Femur (tissue), 1 donor: ENCODE results near the gene SELENOM.
"Not testable (repeated sequence)": the region's sequence is repeated elsewhere in the genome, so short reads cannot be mapped to it uniquely, and the experiment has no call there.

Experiments
- DNase-seq: peaks from one replicate; pipeline ENCODE4 v3.0.0-alpha.2; 2017

The SELENOM gene

DNA sequence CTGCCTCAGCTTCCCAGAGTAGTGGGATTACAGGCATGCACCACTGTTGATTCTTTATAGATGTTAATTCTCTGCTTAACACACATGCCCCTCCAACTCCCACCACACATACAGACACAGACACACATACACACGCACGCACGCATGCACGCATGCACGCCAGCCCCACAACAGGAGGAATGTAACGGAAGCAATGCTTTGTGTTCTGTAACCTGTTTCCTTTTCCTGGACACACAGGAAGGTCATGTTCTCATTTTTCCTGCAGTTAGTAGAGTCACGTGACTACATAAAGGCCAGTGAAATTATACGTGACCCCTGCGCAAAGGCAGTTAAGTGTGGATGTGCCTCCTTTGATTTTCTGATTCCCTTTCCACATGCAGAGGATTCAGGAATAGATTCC lies 34.2 kb downstream of the SELENOM start:
- DNase-seq, result not testable (repeated sequence)

DNA sequence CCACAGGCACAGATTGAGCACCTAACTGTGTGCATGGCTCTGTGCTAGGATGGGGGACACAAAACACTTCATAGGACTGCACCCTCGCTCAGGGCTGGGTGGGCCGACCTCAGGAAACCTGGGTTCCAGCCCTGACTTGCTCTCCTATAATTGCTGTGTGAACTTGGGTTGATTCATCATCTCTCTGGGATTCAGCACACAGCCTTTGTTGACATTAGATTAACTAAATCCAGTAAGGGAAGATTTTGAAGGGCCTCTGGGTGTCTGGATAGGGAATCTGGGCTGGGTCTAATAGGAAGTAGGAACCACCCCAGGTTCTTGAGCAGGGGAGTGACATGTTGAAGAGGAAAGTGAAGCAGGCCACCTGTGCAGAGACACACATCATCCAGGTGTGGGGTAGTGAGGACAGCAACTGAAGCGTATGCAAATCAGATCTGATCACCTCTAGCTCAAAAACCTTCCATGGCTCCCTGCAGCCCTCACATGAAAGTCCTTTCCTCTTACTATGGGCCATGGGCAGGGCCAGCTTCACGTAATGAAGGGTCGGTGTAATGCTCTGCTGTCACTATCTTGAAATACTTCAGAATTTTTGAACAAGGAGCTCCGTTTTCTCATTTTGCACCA lies 37.6 kb downstream of the SELENOM start:
- not testable (repeated sequence) for DNase-seq

DNA sequence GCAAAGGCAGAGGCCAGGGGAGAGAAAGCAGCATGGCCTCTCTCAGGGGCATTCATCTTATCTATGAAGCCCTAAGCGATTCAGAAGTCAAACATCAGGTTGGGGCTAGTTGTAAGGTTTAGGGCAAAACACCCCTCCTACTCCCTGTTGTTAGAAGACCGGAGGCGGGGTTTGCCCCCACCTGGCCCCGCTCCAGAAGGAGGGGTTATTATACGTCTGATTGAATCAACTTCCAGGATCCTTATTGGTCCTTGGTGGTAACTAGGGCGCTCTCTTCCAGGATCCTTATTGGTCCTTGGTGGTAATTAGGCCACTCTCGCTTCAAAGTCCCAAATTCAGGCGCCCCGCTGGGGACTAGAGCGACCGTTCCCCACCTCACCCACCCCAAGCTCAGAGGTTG lies 38.4 kb downstream of the SELENOM start:
- DNase-seq, result no peak

DNA sequence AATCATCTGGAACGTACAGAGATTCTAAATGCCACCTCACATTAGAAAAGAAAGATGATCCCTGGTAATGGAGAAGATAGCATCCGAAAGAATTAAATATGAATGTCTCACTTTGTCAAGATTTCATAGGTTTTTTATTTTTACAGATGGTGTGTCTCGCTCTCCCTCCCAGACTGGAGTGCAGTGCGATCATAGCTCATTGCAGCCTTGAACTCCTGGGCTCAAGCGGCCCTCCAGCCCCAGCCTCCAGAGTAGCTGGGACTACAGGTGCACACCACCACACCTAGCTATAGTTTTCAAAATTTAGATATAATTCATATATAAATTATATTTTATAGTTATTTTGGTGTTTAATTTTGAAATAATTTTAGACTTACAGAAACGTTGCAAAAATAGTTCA lies 43.0 kb downstream of the SELENOM start:
- DNase-seq, result no peak

DNA sequence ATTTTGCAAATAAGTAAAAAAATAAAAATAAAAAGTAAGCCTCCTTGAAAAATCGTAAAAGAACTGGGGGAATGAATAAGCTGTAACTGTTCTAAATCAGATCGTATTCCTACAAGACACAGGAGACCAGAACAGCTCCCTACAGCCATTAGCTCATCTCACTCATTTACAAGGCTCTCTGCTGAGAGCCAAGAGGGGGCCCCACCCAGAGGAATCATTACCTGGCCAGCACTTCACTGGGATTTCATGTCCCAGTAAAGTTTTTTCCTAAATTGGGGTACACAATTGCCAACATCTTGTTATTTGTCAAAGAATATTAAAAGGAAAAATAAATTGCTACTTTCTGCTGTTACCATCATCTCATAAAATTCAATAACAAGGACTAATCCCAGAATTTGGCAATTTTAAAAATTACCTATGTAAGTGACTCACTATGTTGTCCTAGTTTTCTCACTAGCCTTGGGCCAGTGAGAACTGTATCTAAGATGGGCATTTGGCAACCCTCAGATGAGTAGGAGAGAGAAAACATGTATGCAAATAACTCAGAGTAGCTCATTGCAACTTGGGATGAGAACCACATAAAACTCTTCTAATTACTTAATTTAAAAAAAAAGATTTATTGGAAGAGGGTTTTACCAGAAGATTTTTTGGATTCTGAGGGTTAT lies 44.7 kb downstream of the SELENOM start:
- no peak for DNase-seq

DNA sequence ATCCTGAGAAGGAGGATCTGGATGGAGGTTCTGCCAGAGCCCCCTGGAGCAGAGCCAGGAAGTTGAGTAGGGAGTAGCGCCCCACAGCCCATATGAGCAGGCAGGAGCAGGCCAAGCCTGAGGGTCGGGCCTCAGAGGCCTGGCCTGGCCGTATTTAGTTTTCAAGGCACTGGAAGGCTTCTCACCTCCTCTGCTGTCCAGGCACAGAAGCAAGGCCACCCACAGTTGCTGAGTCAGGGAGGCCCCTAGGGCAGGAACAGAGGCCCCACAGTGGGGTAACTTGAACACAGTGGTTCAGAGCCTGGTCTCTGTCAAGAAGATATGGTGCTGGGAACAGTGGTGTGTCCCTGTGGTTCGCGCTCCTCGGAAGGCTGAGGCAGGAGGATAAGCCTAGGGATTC lies 47.7 kb downstream of the SELENOM start:
- DNase-seq, result peak; percentile 37

DNA sequence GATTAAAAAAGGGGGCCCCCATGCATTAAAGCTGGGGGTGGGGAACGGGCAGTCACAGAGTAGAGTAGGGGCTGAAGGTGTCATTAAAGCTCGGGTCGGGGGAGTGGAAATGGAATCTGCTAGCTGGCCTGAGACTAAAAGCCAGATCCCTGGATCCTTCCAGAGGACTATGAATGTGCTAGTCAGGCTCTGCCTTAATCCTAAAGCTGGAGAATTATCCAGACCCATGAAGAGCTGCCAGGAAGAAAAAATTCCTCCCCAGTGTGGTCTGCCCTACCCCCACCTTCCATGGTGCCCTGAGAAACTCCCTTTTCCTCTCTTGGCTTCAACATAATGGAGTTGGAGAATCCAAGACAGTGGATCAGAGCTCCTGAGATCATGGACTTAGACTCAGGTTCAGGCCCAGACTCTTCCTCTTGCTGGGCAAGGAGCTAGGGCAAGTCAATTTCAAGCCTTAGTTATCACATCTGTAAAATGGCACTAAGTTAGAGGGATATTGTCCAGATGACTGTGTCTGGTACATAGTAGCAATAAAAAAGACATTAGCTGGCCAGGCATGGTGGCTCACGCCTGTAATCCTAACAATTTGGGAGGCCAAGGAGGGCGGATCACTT lies 50.3 kb downstream of the SELENOM start:
- no peak for DNase-seq

DNA sequence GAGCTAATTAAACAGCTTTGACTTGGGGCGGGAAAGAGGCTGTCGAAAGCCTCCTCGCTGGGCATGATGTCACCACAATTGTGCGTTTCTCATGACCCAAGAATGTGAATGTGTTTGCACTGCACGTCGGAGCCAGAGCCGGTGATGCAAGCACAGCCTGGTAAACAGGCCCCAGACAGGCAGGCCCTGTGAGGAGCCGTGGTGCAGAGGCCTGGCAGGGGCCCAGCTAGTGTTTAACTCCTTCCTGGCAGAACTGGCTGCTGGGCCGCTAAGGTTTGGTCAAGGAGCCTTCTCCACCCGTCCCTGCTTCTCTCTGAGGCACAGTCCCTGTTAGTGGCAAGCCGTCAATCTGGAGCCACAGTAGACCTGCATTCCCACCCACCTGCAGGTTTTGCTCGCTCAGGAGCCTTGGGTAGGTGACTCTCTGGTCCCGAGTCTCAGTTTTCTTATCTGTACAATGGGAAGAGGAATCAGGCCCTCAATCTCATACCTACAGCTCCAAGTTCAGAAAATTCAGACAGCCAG lies 51.7 kb downstream of the SELENOM start:
- peak; percentile 92 for DNase-seq

DNA sequence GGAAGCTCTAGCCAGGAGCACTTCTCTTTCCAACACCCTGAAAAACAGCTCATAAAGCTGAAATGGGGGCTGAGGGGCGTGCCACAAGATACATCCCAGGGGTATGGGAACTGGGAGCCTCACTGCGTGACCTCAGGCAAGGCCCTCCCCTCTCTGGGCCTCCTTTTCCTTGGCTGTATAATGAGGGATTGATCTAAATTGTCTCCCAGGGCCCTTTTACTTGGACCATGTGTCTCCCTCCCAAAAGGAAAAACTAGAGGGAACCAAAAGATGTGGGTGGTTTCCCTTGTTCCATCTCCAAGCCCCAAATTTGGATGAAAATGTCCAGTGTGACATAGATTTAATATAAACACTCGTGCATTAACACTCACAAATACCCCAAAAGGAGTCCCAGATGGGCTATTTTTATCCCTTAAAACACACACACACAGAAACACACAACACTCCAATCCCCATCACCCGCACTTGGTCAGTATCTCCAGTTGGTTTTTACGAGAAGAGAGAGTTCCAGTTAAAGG lies 52.2 kb downstream of the SELENOM start:
- no peak for DNase-seq
